Astrocyte of the spinal cord (primary cell): ENCODE data around the gene PIP4P1.
"Not testable (repeated sequence)": the region's sequence is repeated elsewhere in the genome, so short reads cannot be mapped to it uniquely, and the experiment has no call there.

Experiments
- DNase-seq: peaks from one replicate; pipeline ENCODE4 v3.0.0; 2011; ENCODE audit warnings: low read depth, low spot score
- H3K4me3 ChIP-seq: 2 replicates; pipeline ENCODE4 v1.5.1; 2011; ENCODE audit warnings: low read depth, mild to moderate bottlenecking, low read length, moderate library complexity
- CTCF ChIP-seq: IDR thresholded peaks from 2 replicates; pipeline ENCODE4 v1.5.1; 2012; ENCODE audit warnings: low read depth, mild to moderate bottlenecking, low read length, inconsistent platforms
- in situ Hi-C: cut with HindIII; loops from 2 replicates; pipeline ENCODE4 v1.10.0; 2017; ENCODE audit warnings: low sequenced_read_pairs

PIP4P1 gene

GRCh38 chr14:20454516-20455354 is 6.5 kb downstream of the PIP4P1 start, which contains the start of the genes APEX1 and OSGEP:
Gene APEX1 (plus strand): TSS chr14:20455226. CDS start chr14:20455646, 420 bp downstream.
Gene OSGEP (minus strand): TSS chr14:20454812. CDS start chr14:20454683, 129 bp downstream.
- peak; percentile 99 for DNase-seq
- no peak for TF ChIP-seq CTCF
- peak within 1 kb of the TSS; percentile 95 for H3K4me3 ChIP-seq
- in situ Hi-C loops = no loop called here

- in situ Hi-C loops, DNase-seq, H3K4me3 ChIP-seq: not testable (repeated sequence)
Observed at GRCh38 chr14:20452831-20453230, 8.4 kb downstream of the PIP4P1 start.

GRCh38 chr14:20446889-20447288 is 14.3 kb downstream of the PIP4P1 start:
- TF ChIP-seq CTCF = no peak
- no peak for DNase-seq
- in situ Hi-C loops = no loop called here
- no peak overlapping the region for H3K4me3 ChIP-seq

- DNase-seq, in situ Hi-C loops, H3K4me3 ChIP-seq: not testable (repeated sequence)
Observed at GRCh38 chr14:20443650-20444049, 17.6 kb downstream of the PIP4P1 start.

- in situ Hi-C loops = no loop called here
- H3K4me3 ChIP-seq = no peak overlapping the region
- DNase-seq = no peak
- no peak for TF ChIP-seq CTCF
Observed at GRCh38 chr14:20441461-20441860, 19.8 kb downstream of the PIP4P1 start.

GRCh38 chr14:20440882-20441281 is 20.4 kb downstream of the PIP4P1 start:
- in situ Hi-C loops = no loop called here
- DNase-seq = no peak
- H3K4me3 ChIP-seq = no peak overlapping the region
- no peak for TF ChIP-seq CTCF

- in situ Hi-C loops = no loop called here
- DNase-seq = no peak
Observed at GRCh38 chr14:20440465-20440864, 20.8 kb downstream of the PIP4P1 start.

More at GRCh38 chr14:20440465-20440864, 20.8 kb downstream of the PIP4P1 start:
- TF ChIP-seq CTCF = no peak
- H3K4me3 ChIP-seq = no peak overlapping the region
